NCI-H1436 (cell line): ENCODE data around the gene CASZ1.

Experiments
- DNase-seq: peaks from one replicate; lab custom pipeline; 2025; lab: John Stamatoyannopoulos, UW

Gene CASZ1

DNA sequence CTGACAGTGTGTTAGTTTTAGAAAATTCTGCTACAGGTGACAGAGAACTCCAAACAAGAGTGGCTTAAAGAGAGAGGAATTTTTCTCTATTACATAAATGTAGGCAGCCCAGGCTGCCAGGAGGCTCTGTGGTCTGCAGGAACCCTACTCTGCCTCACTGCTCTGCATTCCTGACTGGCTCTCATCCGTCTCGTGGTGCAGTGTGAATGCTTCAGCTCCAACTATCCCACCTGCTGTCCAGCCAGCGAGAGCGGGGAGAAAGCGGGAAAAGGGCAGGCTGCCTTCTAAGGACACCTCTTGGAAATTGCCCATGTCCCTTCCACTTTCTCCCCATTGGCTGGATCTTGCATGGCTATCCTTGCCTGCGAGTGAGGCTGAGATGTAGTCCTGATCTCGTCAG, 190.4 kb downstream of the CASZ1 start:
- DNase-seq: no peak

DNA sequence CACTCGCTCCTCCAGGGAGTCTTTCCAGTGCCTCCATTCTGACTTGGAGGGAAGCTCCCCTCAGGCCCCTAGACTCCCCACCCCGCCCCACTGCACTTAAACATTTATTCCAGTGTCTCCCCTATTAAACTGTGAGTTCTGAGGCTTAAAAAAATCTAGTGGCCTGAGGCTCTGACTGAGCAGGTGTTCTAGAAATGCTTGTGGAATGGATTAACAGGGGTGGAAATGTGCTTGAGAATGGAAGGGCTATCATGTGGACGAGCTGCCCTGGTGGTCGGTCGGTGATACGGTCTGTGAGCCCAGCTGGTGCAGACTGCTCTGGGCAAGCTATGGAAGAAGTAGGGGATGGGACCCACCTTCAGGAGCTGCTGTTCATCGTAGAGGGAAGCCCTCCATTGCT, 191.5 kb downstream of the CASZ1 start:
- no peak for DNase-seq

- no peak for DNase-seq
Measured at GRCh38 chr1:10602936-10603335, 193.5 kb downstream of the CASZ1 start.

DNA sequence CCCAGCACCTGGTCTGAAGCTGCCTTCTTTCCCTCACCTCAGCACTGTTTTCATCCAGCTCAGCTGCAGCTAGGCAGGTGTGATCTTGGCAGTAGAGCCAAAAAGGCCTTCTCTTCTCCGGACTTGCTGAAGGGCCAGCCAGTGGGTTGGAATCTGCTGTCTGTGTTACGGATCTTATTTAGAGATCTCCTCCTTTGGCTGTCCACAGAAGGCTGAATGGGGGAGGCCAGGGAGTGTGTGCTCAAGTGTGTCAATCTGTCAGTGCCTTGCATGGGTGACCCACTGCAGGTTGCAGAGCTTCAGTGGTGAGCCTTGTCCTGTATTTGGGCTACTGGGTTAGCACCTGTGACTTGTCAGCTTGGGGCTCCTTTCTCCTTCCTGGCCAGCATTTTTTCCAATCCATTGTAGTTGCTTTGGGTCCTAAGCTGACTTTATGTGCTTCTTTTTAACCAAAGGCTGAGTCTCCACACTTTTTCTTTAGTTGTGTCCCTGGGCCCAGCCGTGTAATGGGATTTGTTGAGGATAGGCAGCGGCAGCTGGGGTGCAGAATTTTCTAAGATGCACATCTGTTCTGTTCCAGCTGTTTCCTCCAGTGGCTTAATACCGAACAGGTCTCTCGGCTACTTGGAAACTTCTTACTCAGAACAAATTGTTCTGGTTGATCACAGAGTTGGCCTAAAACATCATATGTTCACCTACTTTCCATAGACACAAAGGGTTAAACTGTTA, 194.9 kb downstream of the CASZ1 start:
- DNase-seq: no peak

DNA sequence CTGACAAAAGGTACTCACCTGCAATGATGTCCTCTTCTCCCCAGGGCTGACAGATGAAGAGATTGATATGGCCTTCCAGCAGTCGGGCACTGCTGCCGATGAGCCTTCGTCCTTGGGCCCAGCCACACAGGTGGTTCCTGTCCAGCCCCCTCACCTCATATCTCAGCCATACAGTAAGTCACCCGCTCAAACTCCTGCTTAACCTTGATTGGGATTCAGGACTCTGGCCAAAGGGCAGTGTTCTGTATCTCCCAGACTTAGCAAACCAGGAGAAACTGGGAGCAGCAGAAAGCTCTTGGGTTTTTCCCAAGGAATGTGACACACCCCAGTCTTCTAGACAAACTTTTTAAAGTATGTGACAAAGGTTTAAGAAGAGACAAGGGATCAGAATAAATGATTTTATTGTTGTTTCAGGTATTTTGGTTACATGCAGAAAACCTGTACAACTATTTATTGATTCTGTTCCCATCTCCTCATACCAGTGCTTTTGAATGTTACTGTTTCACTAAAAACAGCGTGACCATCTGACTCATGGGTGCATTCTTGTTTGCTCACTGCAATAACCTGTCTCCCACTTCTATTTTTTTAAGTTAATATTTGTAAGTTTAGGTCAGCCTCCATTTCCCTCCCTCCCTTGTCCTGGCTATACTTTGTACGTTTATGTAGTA, 197.1 kb downstream of the CASZ1 start:
- DNase-seq: no peak

DNA sequence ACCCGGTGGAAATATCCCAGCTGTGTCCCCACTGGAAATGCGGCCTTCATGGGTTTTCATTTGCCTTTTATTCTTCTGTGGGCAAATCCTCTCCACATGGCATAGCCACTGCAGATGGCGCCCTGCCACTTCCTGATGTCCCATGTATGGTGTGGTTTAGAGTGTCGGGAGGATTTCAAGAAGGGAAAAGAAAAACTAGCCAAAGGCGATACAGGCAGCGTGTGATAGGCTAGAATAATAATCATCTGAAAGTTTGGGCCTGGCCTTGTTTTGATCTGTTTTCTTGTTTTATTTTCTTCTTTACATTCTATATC, 198.1 kb downstream of the CASZ1 start:
- DNase-seq: no peak

GRCh38 chr1:10597492-10598388, 198.7 kb downstream of the CASZ1 start:
- no peak for DNase-seq

DNA sequence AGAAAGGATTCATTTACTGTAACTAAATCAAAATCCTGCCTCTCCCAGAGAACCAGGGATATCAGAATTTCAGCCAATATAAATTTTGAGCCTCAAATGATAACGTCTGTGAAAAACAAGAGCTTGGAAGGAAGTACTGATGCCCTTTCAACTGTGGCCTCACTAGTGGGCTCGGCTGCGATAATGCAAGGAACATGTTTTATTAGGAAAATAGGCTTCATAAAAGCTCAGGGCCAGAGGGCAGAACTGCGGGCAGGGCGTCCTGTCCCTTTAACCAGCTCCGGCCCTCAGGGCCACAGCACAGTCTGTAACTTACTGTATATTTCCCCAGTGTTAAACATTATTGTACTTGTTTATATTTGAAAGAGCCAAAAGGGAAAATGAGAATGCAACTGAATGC, 199.7 kb downstream of the CASZ1 start:
- DNase-seq: no peak

DNA sequence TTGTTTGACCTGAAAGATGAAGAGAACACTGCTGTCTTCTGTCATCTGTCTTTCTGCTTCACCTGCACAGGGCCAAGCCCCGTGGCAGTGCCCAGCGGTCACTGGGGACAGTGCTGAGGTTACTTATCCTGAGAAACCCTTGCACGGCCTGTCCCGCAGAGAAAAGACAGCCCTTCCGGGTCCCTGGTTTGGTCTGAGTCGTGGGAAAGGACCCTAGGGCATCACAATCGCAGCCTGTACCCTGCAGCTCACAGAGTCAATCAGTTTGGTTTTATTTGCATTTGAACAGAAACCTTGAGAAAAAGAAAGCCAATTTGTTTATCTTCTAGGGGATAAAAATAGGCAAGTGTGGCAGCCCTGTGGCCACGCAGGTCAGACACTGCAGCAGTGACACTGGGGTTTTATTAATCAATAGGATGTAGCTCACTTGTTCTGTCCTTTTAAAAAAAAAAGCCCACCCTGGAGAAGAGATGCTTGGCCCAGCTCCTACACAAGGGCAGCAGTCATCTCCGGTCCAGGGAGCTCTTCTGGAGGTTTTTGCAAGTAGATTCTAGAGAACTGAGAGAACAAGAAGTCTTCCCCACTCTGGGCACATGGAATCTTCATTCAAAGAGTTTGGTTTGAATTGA, 201.7 kb downstream of the CASZ1 start:
- no peak for DNase-seq

GRCh38 chr1:10593750-10594149, 202.7 kb downstream of the CASZ1 start:
- DNase-seq: no peak

- DNase-seq: no peak
Measured at GRCh38 chr1:10592373-10592772, 204.1 kb downstream of the CASZ1 start.

- DNase-seq: no peak
Measured at GRCh38 chr1:10591010-10591409, 205.4 kb downstream of the CASZ1 start.

- no peak for DNase-seq
Measured at GRCh38 chr1:10589074-10589473, 207.4 kb downstream of the CASZ1 start.

- DNase-seq: no peak
Measured at GRCh38 chr1:10588640-10589039, 207.8 kb downstream of the CASZ1 start.
